NCI-H1105 (cell line): ENCODE results near the gene CTBP1.

Experiments used
- DNase-seq: peaks from one replicate; lab custom pipeline; 2025; lab: John Stamatoyannopoulos, UW

CTBP1 gene

DNA sequence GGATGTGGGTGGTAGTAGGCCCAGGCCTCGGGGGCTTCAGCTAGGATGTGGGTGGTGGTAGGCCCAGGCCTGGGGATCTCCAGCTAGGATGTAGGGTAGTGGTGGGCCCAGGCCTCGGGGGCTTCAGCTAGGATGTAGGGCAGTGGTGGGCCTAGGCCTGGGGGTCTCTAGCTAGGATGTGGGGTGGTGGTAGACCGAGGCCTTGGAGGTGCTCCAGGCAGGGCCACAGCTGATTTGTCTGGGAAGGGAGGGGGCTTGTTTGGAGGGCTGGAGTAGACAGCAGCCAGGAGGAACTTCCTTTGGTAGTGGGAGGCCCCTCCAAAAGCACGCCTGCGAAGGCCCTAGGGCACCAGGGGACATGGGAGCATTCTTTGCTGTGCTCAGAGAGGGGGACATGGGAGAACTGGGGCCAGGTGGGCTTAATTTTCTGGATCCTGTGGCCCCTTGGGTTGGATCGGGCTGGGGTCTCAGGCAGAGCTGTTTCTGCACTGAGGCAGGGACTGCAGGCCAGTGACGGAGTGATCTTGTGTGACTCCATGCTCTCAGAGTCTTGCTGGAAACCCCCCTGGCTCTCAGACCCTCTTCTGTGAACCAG, 73.2 kb downstream of the CTBP1 start:
- DNase-seq = no peak

- DNase-seq = no peak
Observed at GRCh38 chr4:1174941-1175634, 73.8 kb downstream of the CTBP1 start.

GRCh38 chr4:1172971-1173757, 75.8 kb downstream of the CTBP1 start:
- DNase-seq = no peak

GRCh38 chr4:1172228-1172851, 76.6 kb downstream of the CTBP1 start, which contains the start of gene SPON2:
SPON2 (minus strand) TSS chr4:1172583.
- no peak for DNase-seq

DNA sequence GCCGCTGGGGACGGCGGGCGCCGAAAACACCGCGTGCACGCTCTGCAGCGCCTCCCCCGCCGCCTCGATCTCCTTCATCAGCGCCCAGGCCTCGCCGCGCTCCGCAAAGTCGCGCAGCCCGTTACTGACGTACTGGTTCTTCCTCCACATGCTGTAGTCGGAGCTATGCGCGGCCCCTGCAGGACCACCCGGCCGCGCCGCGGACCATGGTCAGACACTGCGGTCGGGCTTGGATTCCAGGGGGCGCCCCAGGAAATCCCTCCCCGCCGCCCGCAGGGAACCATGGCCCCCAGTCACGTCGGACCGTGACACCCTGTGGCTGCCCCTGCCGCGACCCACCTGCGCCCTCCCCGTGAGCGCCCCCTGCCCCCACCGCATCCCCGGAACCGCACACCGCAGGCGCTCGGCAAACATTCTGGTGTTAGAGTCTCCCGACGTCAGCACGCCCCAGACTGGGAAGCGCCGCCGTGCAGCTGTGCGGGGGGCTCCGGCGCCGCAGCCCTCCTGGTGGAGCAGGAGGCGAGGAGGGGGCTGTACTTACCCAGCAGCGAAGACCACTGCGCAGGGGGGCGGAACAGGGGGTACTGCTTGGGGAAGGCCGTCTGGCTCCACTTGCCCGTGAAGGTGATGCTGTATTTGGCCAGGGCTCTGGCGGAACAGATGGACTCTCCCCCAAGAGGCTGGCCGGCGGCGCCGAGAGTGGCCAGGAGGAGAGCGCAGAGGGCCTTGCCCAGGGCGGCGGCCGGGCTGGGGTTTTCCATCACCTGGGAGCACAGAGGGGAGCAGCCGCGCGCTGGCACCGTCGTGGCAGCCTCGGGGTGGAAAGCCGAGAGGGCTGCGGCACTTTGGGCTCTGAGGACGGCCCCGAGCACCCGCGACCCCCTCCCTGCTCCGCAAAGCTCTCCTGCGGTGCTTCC, 77.4 kb downstream of the CTBP1 start:
- DNase-seq = no peak

DNA sequence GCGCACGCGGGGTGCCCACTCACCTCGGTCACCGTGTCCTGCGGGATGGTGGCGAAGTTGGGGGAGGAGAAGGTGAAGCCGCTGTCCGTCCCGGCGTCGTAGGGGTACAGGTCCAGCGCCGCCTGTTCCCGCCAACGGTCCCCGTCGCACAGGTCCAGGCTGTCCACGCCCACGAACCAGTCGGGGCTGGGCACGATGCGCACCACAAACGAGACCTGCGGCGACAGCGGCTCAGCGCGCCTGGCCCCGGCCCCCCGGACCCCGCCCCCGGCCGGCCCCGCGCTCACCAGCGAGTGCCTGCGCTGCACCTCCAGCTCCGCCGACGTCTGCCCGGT, 78.0 kb downstream of the CTBP1 start:
- no peak for DNase-seq

- DNase-seq = no peak
Observed at GRCh38 chr4:1170156-1170975, 78.6 kb downstream of the CTBP1 start.

DNA sequence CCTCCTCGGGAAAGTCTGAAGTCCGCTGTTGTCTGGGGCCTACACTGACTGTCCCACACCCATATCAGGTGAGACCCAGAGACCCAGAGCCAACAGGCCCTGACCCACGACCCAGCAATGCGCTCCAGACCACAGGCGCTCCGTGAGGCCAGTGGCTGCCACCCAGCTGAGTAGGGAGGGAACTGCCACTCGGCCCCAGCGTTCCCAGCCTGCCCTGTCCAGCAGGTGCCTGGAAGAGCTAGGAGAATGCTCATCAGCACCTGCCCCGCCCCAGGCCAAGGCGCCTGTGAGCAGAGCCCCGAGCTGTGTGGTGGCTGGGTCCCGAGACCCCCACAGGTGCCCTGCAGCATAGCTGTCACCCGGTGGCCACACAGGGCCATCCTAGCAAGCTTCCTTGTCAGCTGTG, 79.2 kb downstream of the CTBP1 start:
- no peak for DNase-seq

GRCh38 chr4:1169171-1169671, 79.7 kb downstream of the CTBP1 start:
- no peak for DNase-seq

DNA sequence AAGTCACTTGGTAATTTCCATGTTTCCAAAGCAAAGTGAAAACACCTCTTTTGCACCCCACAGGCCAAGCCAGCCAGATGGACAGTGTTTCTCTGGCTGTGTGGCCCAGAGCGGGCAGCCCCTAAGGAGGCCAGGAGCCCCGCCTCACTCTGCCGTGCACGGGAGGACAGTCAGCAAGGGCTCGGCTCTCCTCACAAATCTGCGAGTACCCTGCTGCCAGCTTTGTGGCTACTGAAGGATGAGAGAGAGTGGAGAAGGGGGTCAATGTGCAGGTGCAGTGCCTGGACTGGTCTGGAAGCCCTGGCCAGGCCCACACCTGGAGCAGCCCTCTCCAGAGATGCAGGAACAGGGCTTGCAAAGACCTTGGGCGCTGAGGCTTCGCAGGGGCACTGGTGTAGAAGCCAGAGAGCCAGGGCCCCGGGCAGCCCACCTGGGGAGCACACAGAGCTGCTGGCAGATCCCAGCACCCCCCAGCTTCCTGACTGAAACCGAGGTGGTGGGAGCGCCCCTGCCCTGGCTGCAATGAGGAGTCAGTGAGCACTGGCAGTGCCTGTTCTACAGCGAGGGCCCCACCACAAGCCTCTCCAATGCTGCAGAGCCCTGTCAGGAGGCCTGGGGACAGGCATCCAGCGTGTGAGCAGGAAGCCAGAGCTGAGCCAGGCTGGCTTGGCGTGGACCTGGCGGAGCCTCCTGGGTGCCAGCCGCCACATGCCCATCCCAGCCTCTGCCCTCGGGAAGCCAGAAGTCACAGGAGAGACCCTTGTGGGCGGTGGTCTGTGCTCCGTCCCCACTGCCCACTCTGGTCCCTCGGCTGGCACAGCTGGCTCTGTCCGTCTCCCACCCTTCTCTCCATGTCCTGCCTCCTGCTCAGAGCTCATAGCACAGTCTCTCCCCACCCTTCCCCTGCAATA, 80.5 kb downstream of the CTBP1 start:
- no peak for DNase-seq

DNA sequence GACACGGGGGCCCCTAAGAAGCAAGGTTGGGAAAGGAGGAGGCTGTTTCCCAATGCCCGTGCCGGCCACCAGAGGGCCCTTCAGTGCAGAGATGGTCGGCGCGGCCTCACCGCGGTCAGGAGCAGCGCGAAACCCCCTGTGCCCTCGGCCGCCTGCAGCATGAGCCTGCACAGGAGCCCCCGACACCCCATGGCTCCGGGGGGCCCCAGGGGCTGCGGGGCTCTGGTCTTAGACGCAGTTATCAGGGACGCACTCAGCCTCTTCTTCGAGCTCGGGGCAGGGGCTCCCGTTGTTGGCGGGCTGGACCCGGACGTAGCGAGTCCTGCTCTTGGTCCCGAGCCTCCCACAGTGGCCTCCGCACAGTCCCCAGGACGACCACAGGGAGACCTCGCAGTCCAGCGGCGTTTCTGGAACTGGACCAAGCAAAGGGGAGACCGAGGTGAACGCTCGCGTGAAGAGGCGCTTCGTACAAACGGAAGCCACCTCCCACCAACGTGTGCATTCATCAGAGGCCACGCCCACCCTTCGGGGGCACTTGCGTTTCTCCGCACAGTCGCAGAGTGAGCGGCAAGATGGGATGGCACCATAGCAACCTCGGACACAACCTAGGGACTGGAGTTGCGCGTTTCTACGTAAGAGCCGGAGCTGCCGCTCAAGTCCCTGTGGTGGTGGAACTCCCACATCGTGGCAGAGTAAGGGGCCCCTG, 81.5 kb downstream of the CTBP1 start:
- peak; percentile 79 for DNase-seq

DNA sequence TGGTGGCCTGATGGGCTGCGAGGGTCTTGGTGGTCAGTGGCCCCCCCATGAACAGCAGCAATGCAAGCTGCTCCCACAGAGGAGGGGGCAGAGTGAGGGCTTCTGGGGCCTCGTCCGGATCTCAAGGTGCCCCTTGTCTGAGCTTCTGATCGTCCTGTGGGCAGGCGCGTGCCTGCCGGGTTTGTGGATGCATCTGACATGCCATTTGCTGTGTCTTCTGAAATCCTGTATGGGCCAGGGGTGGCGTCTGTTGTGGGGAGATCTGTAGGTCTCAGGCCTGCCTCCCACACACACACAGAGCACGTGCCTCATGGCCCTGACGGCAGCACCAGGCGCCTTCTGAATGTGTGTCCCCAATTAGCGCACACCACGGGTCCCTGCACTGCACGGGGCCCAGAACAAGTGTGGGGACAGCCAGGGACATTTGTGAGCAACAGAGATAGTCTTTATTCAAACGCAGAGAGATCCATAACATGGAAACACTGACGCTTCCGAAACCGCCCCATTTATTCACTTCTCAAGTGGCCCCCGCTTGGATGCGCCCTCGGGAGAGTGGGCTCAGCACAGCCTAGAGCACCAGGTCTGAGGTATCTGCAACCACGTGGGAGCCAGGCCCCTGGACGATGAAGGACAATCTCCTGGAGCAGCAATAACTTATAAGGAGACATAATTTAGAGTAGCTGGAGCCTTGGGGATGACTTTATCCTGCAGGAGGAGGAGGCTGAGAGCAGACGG, 82.3 kb downstream of the CTBP1 start:
- no peak for DNase-seq

DNA sequence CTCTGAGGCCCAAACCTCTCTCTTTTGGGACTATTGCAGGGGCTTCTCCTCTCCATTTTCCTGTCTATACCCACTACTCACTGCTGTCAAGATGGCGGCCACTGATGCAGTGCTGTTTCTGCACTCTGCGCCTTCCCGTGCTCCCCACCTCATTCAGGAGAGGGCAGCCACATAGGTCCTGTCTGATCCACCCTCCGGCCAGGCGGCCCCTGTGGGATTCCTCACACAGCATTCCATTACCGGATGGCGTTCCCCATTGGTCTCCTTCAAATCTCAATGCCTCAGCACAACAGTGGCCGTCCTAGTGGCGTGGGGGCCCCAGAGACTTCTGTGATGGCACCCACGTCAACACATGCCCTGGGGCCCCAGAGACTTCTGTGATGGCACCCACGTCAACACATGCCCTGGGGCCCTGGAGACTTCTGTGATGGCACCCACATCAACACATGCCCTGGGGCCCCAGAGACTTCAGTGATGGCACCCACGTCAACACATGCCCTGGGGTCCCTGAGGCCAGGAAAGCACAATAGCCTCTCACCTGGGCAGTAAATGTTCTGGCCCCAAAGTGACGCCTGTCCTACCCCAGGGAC, 83.9 kb downstream of the CTBP1 start:
- no peak for DNase-seq

DNA sequence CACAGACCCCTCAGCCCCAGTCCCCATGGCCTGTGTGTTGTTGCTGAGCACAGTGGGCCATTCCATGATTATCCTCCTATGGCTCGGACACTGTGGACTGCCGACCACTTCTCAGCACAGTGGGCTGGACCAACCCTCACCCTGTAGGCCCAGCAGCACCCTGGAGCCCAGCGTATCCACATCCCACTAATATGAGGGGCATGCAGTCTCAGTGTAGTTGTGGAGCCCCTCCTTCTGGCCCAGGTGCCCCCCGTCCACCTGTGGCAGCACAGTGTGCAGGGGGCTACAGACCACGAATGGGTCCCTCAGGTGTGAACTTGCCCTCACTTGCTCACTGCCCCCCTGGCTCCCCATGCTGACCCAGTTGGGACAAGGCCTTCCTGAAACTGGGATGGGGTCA, 84.5 kb downstream of the CTBP1 start:
- DNase-seq = no peak

DNA sequence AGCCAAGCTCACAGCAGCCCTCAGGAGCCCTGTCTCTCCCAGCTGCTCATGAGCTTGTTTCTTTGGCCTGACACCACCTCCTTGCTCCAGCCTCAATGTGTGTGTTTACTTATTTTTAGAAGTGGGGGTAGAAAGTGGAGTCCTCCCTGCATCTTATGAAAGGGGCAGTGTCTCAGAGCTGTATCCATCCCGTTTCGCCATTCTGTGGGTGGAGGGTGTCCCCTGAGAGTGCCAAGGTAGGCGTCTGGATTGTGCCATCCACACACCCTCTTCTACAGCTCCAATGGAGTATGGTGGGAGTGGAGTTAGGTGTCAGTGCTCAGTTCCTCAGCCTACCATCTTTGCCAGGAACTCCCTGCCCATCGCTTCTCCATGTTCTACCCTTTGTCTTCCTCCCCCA, 84.9 kb downstream of the CTBP1 start:
- DNase-seq = no peak
